Lower lobe of right lung (tissue), 2 donors: ENCODE data around the gene JRKL. TPM values are rescaled to one million over a fixed set of nuclear protein-coding genes. Genes with fewer than 3 reads are reported as not detected.

ENCODE experiments used
- ATAC-seq, 2 donors: fragments of 200-7000 bp; cut with Tn5 transposase; one replicate each; pipeline ENCODE4 v1.9.1; 2020 to 2022; ENCODE audit warnings: mild to moderate bottlenecking in 2 of 2, moderate library complexity in 2 of 2
- DNase-seq: peaks from one replicate; pipeline ENCODE4 v3.0.0-alpha.2; 2020
- H3K27ac ChIP-seq: fragments of 200-600 bp; one replicate; pipeline ENCODE4 v1.8.0; 2022
- H3K27me3 ChIP-seq: fragments of 200-600 bp; one replicate; pipeline ENCODE4 v1.8.0; 2022; ENCODE audit warnings: low read depth
- H3K36me3 ChIP-seq: fragments of 200-600 bp; one replicate; pipeline ENCODE4 v1.8.0; 2022; ENCODE audit warnings: mild to moderate bottlenecking
- H3K4me1 ChIP-seq: fragments of 200-600 bp; one replicate; pipeline ENCODE4 v1.8.0; 2022
- H3K4me3 ChIP-seq: fragments of 200-600 bp; one replicate; pipeline ENCODE4 v1.8.0; 2022; ENCODE audit warnings: mild to moderate bottlenecking
- H3K9me3 ChIP-seq: fragments of 200-600 bp; one replicate; pipeline ENCODE4 v1.8.0; 2022
- intact Hi-C: fragments of 100-400 bp; cut with DNase I; formaldehyde crosslinking; loops from one replicate; pipeline ENCODE4 v1.11.0; 2022
- total RNA-seq: library from RNA; stranded (reverse); fragmentation: NEBNext Ultra II Directional; extraction: Animal tissue kit (Norgen Biotek cat#: 25700); gene quantifications from one replicate; pipeline ENCODE4 v1.2.1, GENCODE V29; 2021
- TF ChIP-seq, protein P1 (sequence below): fragments of 200-600 bp; IDR thresholded peaks from one replicate; pipeline ENCODE4 v1.8.0; 2022; ENCODE audit warnings: antibody characterized with exemption, mild to moderate bottlenecking
- donor health status: DM: no; HTN: yes; CAD: no; lungs with severe emphysema.

Gene JRKL
- total RNA-seq, 1 donor from 2014 or later: 11.0 TPM

DNA sequence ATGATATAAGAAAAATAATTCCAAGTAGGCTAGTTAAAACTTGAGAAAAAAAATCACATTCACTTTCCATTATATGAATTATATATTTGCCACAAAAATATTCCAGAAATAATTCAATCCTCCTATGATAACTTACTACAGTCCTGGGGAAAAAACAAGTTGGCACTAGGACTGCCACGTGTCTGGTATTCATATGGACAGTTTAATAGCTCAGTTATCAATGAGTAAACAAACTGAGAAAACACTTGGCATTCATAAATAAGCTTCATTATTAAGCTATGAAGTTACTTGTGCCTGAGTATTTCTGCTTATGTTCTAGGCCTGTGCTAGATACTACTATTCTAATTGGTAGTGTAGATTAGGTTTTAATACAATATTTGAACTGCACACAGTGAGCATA lies 24.3 kb upstream of the JRKL start:
- intact Hi-C loops: no loop called here

DNA sequence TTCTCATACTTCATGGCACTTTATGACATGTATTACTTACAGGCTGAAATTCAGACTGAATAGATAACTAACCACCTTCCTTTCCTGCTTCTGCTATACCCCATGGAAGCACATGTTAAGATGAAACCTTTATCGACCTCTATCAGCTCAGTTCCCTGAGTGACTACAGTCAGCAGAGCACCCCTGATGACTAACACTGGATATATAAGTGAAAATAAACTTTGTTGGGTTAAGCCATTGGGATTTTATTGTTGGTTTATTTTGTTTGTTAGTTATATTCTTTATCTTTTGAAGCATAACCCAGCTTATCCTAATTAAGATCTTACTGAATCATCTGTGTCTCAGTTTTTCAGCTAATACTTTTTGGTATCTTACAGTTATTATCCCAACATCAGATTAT lies 23.8 kb upstream of the JRKL start:
- H3K4me3 ChIP-seq: no peak overlapping the region
- TF ChIP-seq, protein P1, sequence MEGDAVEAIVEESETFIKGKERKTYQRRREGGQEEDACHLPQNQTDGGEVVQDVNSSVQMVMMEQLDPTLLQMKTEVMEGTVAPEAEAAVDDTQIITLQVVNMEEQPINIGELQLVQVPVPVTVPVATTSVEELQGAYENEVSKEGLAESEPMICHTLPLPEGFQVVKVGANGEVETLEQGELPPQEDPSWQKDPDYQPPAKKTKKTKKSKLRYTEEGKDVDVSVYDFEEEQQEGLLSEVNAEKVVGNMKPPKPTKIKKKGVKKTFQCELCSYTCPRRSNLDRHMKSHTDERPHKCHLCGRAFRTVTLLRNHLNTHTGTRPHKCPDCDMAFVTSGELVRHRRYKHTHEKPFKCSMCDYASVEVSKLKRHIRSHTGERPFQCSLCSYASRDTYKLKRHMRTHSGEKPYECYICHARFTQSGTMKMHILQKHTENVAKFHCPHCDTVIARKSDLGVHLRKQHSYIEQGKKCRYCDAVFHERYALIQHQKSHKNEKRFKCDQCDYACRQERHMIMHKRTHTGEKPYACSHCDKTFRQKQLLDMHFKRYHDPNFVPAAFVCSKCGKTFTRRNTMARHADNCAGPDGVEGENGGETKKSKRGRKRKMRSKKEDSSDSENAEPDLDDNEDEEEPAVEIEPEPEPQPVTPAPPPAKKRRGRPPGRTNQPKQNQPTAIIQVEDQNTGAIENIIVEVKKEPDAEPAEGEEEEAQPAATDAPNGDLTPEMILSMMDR: no peak
- no peak for DNase-seq
- H3K27ac ChIP-seq: no peak overlapping the region
- no peaks in the 10 kb centered on the region for H3K27me3 ChIP-seq
- no peaks in the 10 kb centered on the region for H3K9me3 ChIP-seq
- no peak for ATAC-seq
- peaks cover 37% of the 10 kb centered on the region for H3K36me3 ChIP-seq
- intact Hi-C loops: no loop called here
- H3K4me1 ChIP-seq: no peaks in the 10 kb centered on the region

More for the DNA sequence above, 24.3 kb upstream of the JRKL start:
- TF ChIP-seq, protein P1: no peak
- Histone ChIP-seq H3K27me3 (no peaks in the 10 kb centered on the region), H3K4me1 (no peaks in the 10 kb centered on the region), H3K9me3 (no peaks in the 10 kb centered on the region), H3K27ac (no peak overlapping the region), H3K4me3 (no peak overlapping the region), H3K36me3 (peaks cover 33% of the 10 kb centered on the region)
- DNase-seq: no peak
- ATAC-seq: no peak

DNA sequence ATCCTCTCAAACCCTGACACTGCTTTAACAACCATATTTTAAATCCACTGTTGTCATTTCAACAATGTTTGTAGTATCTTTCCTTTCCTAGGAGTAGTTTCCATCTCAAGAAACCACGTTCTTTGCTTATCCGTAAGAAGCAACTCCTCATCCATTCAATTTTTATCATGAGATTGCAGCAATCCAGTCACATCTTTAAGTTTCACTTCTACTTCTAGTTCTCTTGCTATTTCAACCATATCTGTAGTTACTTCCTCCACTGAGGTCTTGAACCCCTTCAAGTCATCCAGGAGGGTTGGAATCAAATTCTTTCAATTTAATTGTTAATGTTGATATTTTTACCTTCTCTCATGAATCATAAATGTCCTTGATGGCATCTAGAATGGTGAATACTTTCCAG lies 22.5 kb upstream of the JRKL start:
- DNase-seq (no peak), ATAC-seq (no peak)
- Histone ChIP-seq H3K27me3 (no peaks in the 10 kb centered on the region), H3K36me3 (peaks cover 42% of the 10 kb centered on the region), H3K4me1 (no peaks in the 10 kb centered on the region), H3K9me3 (no peaks in the 10 kb centered on the region), H3K27ac (no peak overlapping the region), H3K4me3 (no peak overlapping the region)
- intact Hi-C loops: no loop called here
- TF ChIP-seq, protein P1: no peak

DNA sequence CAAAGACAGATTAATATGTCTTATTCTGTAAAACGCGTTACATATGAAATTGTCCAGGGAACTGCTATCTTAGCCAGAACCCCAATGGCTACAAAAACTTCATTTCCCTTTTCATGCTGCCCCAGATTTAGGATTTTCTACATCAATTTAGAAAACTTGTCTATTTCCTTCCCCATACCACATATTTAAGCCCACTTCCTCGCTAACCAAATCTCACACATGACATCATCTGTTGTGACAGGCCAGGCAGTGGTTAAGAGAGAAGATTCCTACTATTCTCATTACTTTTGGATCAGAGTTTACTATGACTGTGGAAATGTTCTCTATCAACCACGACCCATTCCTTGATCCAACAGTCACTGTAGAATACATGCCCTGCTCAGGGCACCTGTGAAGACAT lies 16.0 kb upstream of the JRKL start:
- H3K27me3 ChIP-seq: no peaks in the 10 kb centered on the region
- H3K4me3 ChIP-seq: no peak overlapping the region
- H3K9me3 ChIP-seq: no peaks in the 10 kb centered on the region
- peaks cover 35% of the 10 kb centered on the region for H3K36me3 ChIP-seq
- H3K27ac ChIP-seq: no peak overlapping the region
- H3K4me1 ChIP-seq: no peaks in the 10 kb centered on the region
- ATAC-seq (no peak), DNase-seq (no peak)
- intact Hi-C loops: no loop called here
- TF ChIP-seq, protein P1: no peak

DNA sequence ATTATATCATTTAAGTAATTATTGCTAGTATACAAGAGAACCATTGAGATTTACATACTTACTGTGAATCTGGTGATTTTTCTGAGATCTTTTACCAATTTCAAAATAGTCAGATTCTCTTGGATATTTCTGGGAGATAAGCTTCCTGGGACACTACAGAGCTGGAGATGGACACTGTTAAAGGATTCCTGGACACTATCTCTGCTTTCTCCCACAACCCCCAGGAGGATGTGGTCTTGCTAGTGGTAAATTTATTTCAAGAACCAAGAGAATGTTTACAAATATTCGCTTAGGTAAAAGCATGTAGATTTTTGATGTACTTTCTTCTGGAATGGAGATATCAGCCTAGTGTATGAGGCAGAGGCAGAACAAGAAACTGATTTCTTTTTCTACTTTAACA lies 13.0 kb upstream of the JRKL start:
- H3K36me3 ChIP-seq: peaks cover 20% of the 10 kb centered on the region
- ATAC-seq (no peak), DNase-seq (no peak)
- TF ChIP-seq, protein P1: no peak
- no peaks in the 10 kb centered on the region for H3K27me3 ChIP-seq
- H3K9me3 ChIP-seq: no peaks in the 10 kb centered on the region
- H3K27ac ChIP-seq: no peak overlapping the region
- intact Hi-C loops: no loop called here
- no peaks in the 10 kb centered on the region for H3K4me1 ChIP-seq
- no peak overlapping the region for H3K4me3 ChIP-seq

DNA sequence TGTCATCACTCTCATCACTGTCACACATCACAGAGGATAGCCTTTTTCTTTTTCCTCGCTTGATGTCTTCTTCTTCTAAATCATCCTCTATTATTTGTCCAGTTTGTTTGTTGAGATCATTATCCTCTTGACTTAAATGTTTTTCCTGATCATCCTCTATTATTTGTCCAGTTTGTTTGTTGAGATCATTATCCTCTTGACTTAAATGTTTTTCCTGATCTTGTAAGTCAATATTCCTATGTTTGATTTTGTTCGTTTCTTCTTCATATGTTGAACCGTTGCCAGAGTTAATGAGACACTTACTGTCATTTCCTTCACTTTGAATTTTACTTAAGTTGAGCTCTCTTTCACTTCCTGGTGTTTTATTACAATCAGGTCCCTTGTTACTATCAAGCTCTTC lies 5.7 kb upstream of the JRKL start:
- intact Hi-C loops: no loop called here

More for the DNA sequence above, 5.7 kb upstream of the JRKL start:
- Histone ChIP-seq H3K9me3 (no peaks in the 10 kb centered on the region), H3K36me3 (peaks cover 39% of the 10 kb centered on the region), H3K4me3 (no peak overlapping the region), H3K27me3 (no peaks in the 10 kb centered on the region), H3K27ac (no peak overlapping the region), H3K4me1 (peaks cover 21% of the 10 kb centered on the region)
- no peak for ATAC-seq
- no peak for DNase-seq
- TF ChIP-seq, protein P1: no peak
